K562 (cell line): ENCODE results near the gene COMMD4. TPM values are rescaled to one million over a fixed set of nuclear protein-coding genes. Genes with fewer than 3 reads are reported as not detected.

Experiments
- ATAC-seq: fragments of 200-7000 bp; cut with Tn5 transposase; 3 replicates; pipeline ENCODE4 v1.9.1; 2020; ENCODE audit warnings: moderate library complexity
- BruUV-seq: library from RNA; stranded (reverse); fragments of 400-500 nt; replicated peaks from 2 replicates; lab custom pipeline; 2021; lab: Mats Ljungman, UMichigan
- CTCF ChIA-PET: fragments of 300-600 bp; formaldehyde crosslinking; extraction: SDS; loops from one replicate; lab custom pipeline; 2021; ENCODE audit warnings: low intra/inter-chr PET ratio; lab: Yijun Ruan, JAX
- POLR2A ChIA-PET: fragments of 300-600, 350-650 bp; sonication (Branson Sonifier 250); formaldehyde crosslinking; extraction: SDS; loops from one replicate; lab custom pipeline; 2021; ENCODE audit warnings: antibody characterized with exemption, inconsistent platforms; lab: Yijun Ruan, JAX
- DNase-seq, 4 experiments: peaks; one replicate each; pipeline versions ENCODE4 v3.0.0 to v3.0.0-alpha.2; 2011 to 2018; ENCODE audit warnings: low spot score in 3 of 4, mixed read lengths in 3 of 4; ENCODE audit errors: extremely low read depth in 1 of 4
- FAIRE-seq: peaks from 2 replicates; lab custom pipeline; 2011; peaks lifted over from hg19 to GRCh38; lab: Jason Lieb, UNC
- H2AFZ ChIP-seq: 2 replicates; pipeline ENCODE4 v1.6.0; 2011; ENCODE audit warnings: low read depth, low read length, control low read depth, inconsistent platforms
- H3K27ac ChIP-seq: fragments of 200-600 bp; 3 replicates; pipeline ENCODE4 v1.8.0; 2011; ENCODE audit warnings: low read depth, mild to moderate bottlenecking, control low read depth, inconsistent platforms, low read length, moderate library complexity, mixed read lengths; ENCODE audit errors: extremely low read depth
- H3K27me3 ChIP-seq, 2 experiments: fragments of 300-600 bp in 1 of 2; 2 replicates in 1 of 2; 3 replicates in 1 of 2; pipeline versions ENCODE4 v1.6.0 to v1.8.0; 2011; ENCODE audit warnings: inconsistent platforms in 2 of 2, low read length in 2 of 2, mild to moderate bottlenecking in 1 of 2, mixed read lengths in 1 of 2, moderate library complexity in 1 of 2; ENCODE audit not compliant: control insufficient read depth in 2 of 2, insufficient read depth in 2 of 2
- H3K36me3 ChIP-seq: fragments of 300-600 bp; 3 replicates; pipeline ENCODE4 v1.8.0; 2011; ENCODE audit warnings: mild to moderate bottlenecking, low read length, inconsistent platforms; ENCODE audit not compliant: control insufficient read depth, insufficient read depth
- H3K4me1 ChIP-seq, 2 experiments: fragments of 200-600 bp in 1 of 2; replicated peaks in 1 of 2; 2 replicates in 1 of 2; 3 replicates in 1 of 2; pipeline versions ENCODE4 v1.5.1 to v1.8.0; 2011; ENCODE audit warnings: inconsistent platforms in 2 of 2, low read length in 2 of 2, mild to moderate bottlenecking in 1 of 2, mixed read lengths in 1 of 2, moderate library complexity in 1 of 2; ENCODE audit not compliant: control insufficient read depth in 2 of 2, insufficient read depth in 2 of 2
- H3K4me2 ChIP-seq: 2 replicates; pipeline ENCODE4 v1.6.1; 2011; ENCODE audit warnings: low read length, control low read depth, inconsistent platforms, mixed read lengths; ENCODE audit not compliant: insufficient read depth
- H3K4me3 ChIP-seq: fragments of 200-600 bp; sonication (generic), shearing (Covaris generic); 2 replicates; pipeline ENCODE4 v1.5.1; 2016; ENCODE audit warnings: control low read depth, inconsistent platforms
- H3K79me2 ChIP-seq: fragments of 200-600 bp; 3 replicates; pipeline ENCODE4 v1.8.0; 2011; ENCODE audit warnings: low read length, inconsistent platforms; ENCODE audit not compliant: control insufficient read depth, insufficient read depth
- H3K9ac ChIP-seq, 2 experiments: 2 replicates each; pipeline versions ENCODE4 v1.6.0 to v1.6.1; 2011; ENCODE audit warnings: low read depth in 2 of 2, low read length in 2 of 2, control low read depth in 1 of 2, inconsistent platforms in 1 of 2, mild to moderate bottlenecking in 1 of 2, mixed read lengths in 1 of 2; ENCODE audit not compliant: insufficient read depth in 1 of 2
- H3K9me1 ChIP-seq: one replicate; pipeline ENCODE4 v1.6.0; 2011; ENCODE audit warnings: inconsistent platforms, mild to moderate bottlenecking, low read length, moderate library complexity; ENCODE audit not compliant: control insufficient read depth, insufficient read depth
- H3K9me3 ChIP-seq: replicated peaks from 2 replicates; pipeline ENCODE4 v1.5.1; 2011; ENCODE audit warnings: low read depth, low read length, inconsistent platforms; ENCODE audit not compliant: control insufficient read depth, insufficient read depth
- H4K20me1 ChIP-seq: replicated peaks from 2 replicates; pipeline ENCODE4 v1.6.1; 2011; ENCODE audit warnings: low read length, inconsistent platforms, mixed read lengths; ENCODE audit not compliant: control insufficient read depth, insufficient read depth
- CREB1 ChIP-seq, 2 experiments: sonication (generic) in 1 of 2; formaldehyde crosslinking in 1 of 2; IDR thresholded peaks; 2 replicates each; pipeline versions ENCODE4 v1.6.1 to v1.8.0; 2012 to 2022; ENCODE audit warnings: inconsistent platforms in 1 of 2, mild to moderate bottlenecking in 1 of 2, missing genetic modification reagents in 1 of 2, moderate library complexity in 1 of 2
- CTBP1 ChIP-seq: fragments of 450-650 bp; IDR thresholded peaks from 2 replicates; pipeline ENCODE4 v1.6.1; 2016; ENCODE audit warnings: borderline replicate concordance
- ESRRB ChIP-seq: fragments of 250-450 bp; sonication (Bioruptor Pico); IDR thresholded peaks from 2 replicates; pipeline ENCODE4 v1.5.0; 2020; ENCODE audit warnings: mild to moderate bottlenecking, moderate library complexity, borderline replicate concordance
- GTF2A2 ChIP-seq: IDR thresholded peaks from 2 replicates; pipeline ENCODE4 v1.6.1; 2016; ENCODE audit warnings: mild to moderate bottlenecking, missing genetic modification characterization, missing compliant biosample characterization
- HNRNPL ChIP-seq: fragments of 200-400 bp; formaldehyde crosslinking; IDR thresholded peaks from 2 replicates; pipeline ENCODE4 v1.6.1; 2017; ENCODE audit warnings: low read depth, mild to moderate bottlenecking, low read length
- KLF1 ChIP-seq: fragments of 450-650 bp; IDR thresholded peaks from 2 replicates; pipeline ENCODE4 v1.6.1; 2016; ENCODE audit warnings: missing genetic modification characterization, missing compliant biosample characterization
- MAFG ChIP-seq: fragments of 450-650 bp; conservative IDR thresholded peaks from 2 replicates; pipeline ENCODE4 v1.6.1; 2016; ENCODE audit warnings: missing genetic modification characterization, missing compliant biosample characterization
- NCOA1 ChIP-seq: fragments of 450-650 bp; IDR thresholded peaks from 2 replicates; pipeline ENCODE4 v1.6.1; 2016; ENCODE audit warnings: low read depth
- PCBP2 ChIP-seq: fragments of 200-400 bp; formaldehyde crosslinking; IDR thresholded peaks from 2 replicates; pipeline ENCODE4 v1.6.1; 2018; ENCODE audit warnings: low read length, low read depth, mild to moderate bottlenecking, moderate library complexity; ENCODE audit not compliant: poor library complexity, severe bottlenecking
- RUNX1 ChIP-seq: sonication (generic); IDR thresholded peaks from 2 replicates; pipeline ENCODE4 v1.6.1; 2016; ENCODE audit warnings: antibody characterized with exemption, low read depth
- TSC22D4 ChIP-seq: fragments of 450-650 bp; IDR thresholded peaks from 2 replicates; pipeline ENCODE4 v1.6.1; 2016; ENCODE audit warnings: missing genetic modification characterization, missing biosample characterization, control low read depth
- ZBTB5 ChIP-seq: fragments of 450-650 bp; IDR thresholded peaks from 2 replicates; pipeline ENCODE4 v1.6.1; 2017; ENCODE audit warnings: antibody characterized with exemption
- ZNF197 ChIP-seq: fragments of 200-800 bp; sonication (Bioruptor generic); IDR thresholded peaks from 2 replicates; pipeline ENCODE4 v1.6.1; 2016; ENCODE audit warnings: low read depth, missing genetic modification characterization, missing compliant biosample characterization
- ZNF280A ChIP-seq: fragments of 450-650 bp; IDR thresholded peaks from 2 replicates; pipeline ENCODE4 v1.6.1; 2018; ENCODE audit warnings: mild to moderate bottlenecking, low read depth; ENCODE audit not compliant: partially characterized antibody
- ZNF408 ChIP-seq: fragments of 250-450 bp; sonication (Bioruptor Pico); IDR thresholded peaks from 2 replicates; pipeline ENCODE4 v1.4.0; 2020; ENCODE audit warnings: low read depth, mild to moderate bottlenecking, moderate library complexity
- WGBS: fragments of 100-300 bp; shearing (Covaris generic); methylation state at CpG from one replicate; pipeline ENCODE4 v1.1.6; 2016; ENCODE audit warnings: low coverage, mixed read lengths; ENCODE audit not compliant: insufficient coverage; ENCODE audit errors: missing lambda C conversion rate; 5-methylcytosine and 5-hydroxymethylcytosine counted together
- in situ Hi-C: fragments of 300-500 bp; cut with MboI; formaldehyde crosslinking; loops from 4 replicates; pipeline ENCODE4 v1.15.0; 2018; ENCODE audit warnings: inconsistent platforms, mixed read lengths
- intact Hi-C: fragments of 100-400 bp; cut with micrococcal nuclease; formaldehyde crosslinking; loops from 2 replicates; pipeline ENCODE4 v1.14.2; 2022
- polyA plus RNA-seq, 8 experiments: library from polyadenylated mRNA; depleted of rRNA in 4 of 8; stranded (reverse) in 5 of 8; unstranded in 3 of 8; fragments of >200 nt; fragmentation: Nextera tagmentation in 2 of 8; fragmentation: Illumina TruSeq in 1 of 8; extraction: Ambion mirVana in 2 of 8; extraction: Trizol in 1 of 8; gene quantifications; 2 replicates each; pipeline versions ENCODE4 v1.2.1 to v1.2.3, GENCODE V29; 2011 to 2014; ENCODE audit warnings: inconsistent platforms in 1 of 8, missing spikeins in 1 of 8
- total RNA-seq, 7 experiments: library from RNA; depleted of rRNA in 6 of 7; stranded (reverse); fragments of >200 nt in 6 of 7; fragmentation: Illumina TruSeq in 2 of 7; extraction: Trizol in 2 of 7; gene quantifications; 2 replicates each; pipeline versions ENCODE4 v1.2.1 to v1.2.3, GENCODE V29; 2011 to 2021; ENCODE audit warnings: low replicate concordance in 1 of 7

Gene COMMD4
- total and polyA plus RNA-seq, 9 of the 15 experiments (the other 6 are each of a cell fraction or from before 2014, with no cell fraction given) = 20.4 to 140 (median 63.9) TPM

- ChIA-PET CTCF (no interaction called here), POLR2A (interaction anchor here (0.6 to 1.4 kb wide), 5 partner anchors 8 to 263 kb away, joined by 3 to 4 read pairs (median 3); partner anchors contain the start of gene SNUPN)
- in situ Hi-C loops = no loop called here
- peaks cover 8% of the 10 kb centered on the region; the same call in 2 of the 3 replicates for H3K79me2 ChIP-seq
- intact Hi-C loops = no loop called here
- no TSS peak for BruUV-seq
- no peak for FAIRE-seq
- peaks cover 3% of the 10 kb centered on the region for H3K9me1 ChIP-seq
- H3K4me3 ChIP-seq = no peak overlapping the region
- no peak overlapping the region for H3K27ac ChIP-seq
- ATAC-seq = peak; percentile 16; the same call in 2 of the 3 replicates
- peaks cover 7 to 16% of the 10 kb centered on the region in 2 experiments; a peak in 4 of 5 replicates for H3K4me1 ChIP-seq
- H3K27me3 ChIP-seq = no peaks in the 10 kb centered on the region; a peak in 1 of 5 replicates
- WGBS = 77% methylated on average over 5 of the region's 7 CpGs
- peaks cover 4% of the 10 kb centered on the region for H4K20me1 ChIP-seq
- no peaks in the 10 kb centered on the region for H3K9me3 ChIP-seq
- peaks cover 93% of the 10 kb centered on the region; the same call in 2 of the 3 replicates for H3K36me3 ChIP-seq
- no peak for DNase-seq
- TF ChIP-seq CTBP1 (no peak), MAFG (tag) (no peak), CREB1 (IDR thresholded peaks at IDR 0.05) (no peak), CREB1 (CRISPR knock-in tag; IDR thresholded peaks at IDR 0.05) (no peak), NCOA1 (no peak), GTF2A2 (tag) (no peak), PCBP2 (no peak), HNRNPL (no peak), TSC22D4 (no peak), ZNF197 (CRISPR knock-in tag) (no peak), ZNF408 (CRISPR knock-in tag) (no peak), ZBTB5 (no peak), RUNX1 (no peak), KLF1 (tag) (no peak), ZNF280A (no peak), ESRRB (no peak)
- peak overlapping the region in 1 of 2 experiments; percentile 62; a peak in 2 of 4 replicates for H3K9ac ChIP-seq
- H3K4me2 ChIP-seq = no peak overlapping the region
- no peak overlapping the region for H2AFZ ChIP-seq
Measured at GRCh38 chr15:75362642-75363249, 26.9 kb downstream of the COMMD4 start.
